GM18499 (cell line): Measurements from ENCODE around the gene JPT1.
A peak's percentile ranks its signal among the peaks of the same experiment; 100 is the strongest.
"Not testable (repeated sequence)": the region's sequence is repeated elsewhere in the genome, so short reads cannot be mapped to it uniquely, and the experiment has no call there.

Experiments
- ATAC-seq: cut with Tn5 transposase; IDR thresholded peaks from one replicate; pipeline ENCODE4 v1.9.1; 2021; ENCODE audit warnings: moderate number of reproducible peaks; ENCODE audit not compliant: insufficient read depth, unreplicated experiment

Gene JPT1

DNA sequence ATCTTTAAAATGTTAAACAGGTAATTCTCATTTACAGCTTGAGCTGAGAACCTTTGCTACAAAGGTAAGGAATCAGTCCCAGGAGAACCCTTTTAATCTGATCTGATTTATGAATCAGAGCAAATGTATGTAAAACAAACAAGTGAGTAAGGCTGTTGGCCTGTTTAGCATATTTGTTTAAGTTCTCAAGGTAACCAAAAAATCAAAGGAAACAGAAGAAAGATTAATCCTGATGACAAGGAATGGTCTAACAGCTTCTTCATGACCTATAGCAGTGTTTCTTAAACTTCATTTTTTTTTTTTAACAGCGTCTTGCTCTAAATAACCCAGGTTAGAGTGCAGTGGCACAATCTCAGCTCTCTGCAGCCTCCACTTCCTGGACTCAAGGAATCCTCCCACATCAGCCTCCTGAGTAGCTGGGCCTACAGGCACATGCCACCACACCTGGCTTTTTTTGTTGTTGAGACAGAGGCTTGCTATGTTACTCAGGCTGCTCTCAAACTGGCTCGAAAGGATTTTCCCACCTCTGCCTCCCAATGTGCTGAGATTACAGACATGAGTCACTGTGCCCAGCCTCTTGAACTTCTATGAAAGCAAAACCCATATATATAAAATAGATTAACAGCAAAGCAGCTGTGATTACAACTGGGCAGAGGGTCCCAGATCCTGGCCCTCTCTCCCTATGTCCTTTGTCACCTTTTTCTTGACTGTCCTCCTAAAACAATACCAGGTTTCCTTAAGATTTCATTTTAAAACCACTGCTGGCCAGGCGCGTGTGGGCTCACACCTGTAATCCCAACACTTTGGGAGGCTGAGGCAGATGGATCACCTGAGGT is 5.1 kb upstream of the JPT1 start:
- no peak for ATAC-seq

GRCh38 chr17:75158480-75158879 is 4.2 kb upstream of the JPT1 start:
- ATAC-seq, result not testable (repeated sequence)

GRCh38 chr17:75155191-75155601 is 884 bp upstream of the JPT1 start:
- ATAC-seq, result no peak

DNA sequence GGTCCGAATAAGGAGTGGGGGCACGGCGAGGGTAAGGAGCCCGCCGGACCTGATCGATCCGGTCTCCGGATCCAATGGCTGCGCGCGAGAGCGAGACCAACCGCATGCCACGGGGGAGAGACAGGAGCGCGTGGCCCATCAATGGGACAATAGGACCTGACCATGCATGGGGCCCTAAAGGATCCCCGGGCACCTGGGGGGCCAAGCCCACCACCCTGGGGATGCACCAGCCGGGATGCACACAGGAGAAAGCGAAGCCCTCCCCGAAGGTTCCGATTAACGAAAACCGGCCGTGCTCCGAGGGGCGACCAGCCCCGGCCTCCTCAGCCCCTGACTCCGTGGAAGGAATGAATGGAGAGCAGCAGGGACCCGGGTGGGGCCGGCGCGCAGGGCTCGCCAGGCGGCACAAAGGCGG is 525 bp downstream of the JPT1 start:
- peak; percentile 17 for ATAC-seq

DNA sequence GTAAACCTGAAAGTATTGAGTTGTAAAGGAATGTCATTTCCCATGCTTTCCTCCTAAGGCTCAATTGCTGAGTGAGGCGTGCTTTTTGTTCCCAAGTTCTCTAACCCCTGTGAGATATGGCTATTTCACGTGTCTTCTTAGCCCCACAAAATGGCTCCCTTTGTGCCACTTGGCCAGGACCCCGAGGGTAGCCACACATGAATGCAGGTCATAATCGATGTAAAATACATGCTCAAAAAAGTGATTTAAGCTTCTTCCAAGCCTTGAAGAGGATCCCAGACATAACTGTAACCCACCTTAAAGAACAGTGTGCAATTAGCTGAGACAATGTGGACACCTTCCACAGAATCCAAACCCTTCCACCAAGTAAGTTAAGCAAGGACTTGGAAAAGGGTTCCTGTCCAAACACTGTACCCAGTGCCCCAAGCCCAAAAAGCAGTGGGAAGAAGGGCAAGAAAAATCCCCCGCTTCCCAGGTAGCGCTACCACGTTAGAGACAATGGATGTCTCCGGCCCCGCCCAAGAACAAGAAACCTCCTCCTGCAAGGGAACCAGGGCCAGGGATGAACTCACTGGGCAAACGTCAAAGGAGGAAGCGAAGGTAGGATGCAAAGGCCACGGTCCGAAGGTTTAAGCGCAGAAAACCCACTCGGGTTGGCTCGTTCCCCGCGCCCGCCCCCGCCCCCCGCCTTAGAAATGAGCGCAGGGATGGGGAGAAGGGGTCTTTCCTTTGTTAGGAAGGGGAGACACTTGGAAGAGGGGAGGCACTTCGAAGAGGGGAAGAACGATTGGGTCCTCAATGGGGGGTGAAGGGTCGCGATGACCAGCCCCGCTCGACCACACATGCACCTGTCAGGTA is 1.2 kb downstream of the JPT1 start:
- no peak for ATAC-seq

- no peak for ATAC-seq
Observed at GRCh38 chr17:75152523-75152921, 1.8 kb downstream of the JPT1 start.

GRCh38 chr17:75151930-75152329 is 2.4 kb downstream of the JPT1 start:
- no peak for ATAC-seq

- ATAC-seq, result no peak
Observed at GRCh38 chr17:75147878-75148546, 6.3 kb downstream of the JPT1 start.

DNA sequence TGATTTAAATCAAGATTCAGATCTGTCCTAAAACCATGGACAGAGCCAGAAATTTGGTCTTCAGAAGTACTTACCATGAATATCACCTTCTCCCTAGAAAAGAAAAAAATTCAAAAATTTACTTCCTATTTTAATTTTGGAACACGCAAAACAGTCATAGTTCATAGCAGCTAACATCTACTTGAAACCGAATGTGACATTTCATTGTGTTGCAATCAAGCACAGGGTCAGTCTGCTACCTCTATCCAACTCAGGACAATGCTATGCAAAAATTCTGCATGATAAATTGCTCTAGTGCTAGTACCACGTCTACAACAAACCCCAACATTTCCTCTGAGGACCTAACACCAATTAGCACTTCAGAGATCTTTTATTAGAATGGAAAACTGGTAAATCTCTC is 7.7 kb downstream of the JPT1 start:
- ATAC-seq, result no peak

- no peak for ATAC-seq
Observed at GRCh38 chr17:75144816-75145512, 9.3 kb downstream of the JPT1 start.

DNA sequence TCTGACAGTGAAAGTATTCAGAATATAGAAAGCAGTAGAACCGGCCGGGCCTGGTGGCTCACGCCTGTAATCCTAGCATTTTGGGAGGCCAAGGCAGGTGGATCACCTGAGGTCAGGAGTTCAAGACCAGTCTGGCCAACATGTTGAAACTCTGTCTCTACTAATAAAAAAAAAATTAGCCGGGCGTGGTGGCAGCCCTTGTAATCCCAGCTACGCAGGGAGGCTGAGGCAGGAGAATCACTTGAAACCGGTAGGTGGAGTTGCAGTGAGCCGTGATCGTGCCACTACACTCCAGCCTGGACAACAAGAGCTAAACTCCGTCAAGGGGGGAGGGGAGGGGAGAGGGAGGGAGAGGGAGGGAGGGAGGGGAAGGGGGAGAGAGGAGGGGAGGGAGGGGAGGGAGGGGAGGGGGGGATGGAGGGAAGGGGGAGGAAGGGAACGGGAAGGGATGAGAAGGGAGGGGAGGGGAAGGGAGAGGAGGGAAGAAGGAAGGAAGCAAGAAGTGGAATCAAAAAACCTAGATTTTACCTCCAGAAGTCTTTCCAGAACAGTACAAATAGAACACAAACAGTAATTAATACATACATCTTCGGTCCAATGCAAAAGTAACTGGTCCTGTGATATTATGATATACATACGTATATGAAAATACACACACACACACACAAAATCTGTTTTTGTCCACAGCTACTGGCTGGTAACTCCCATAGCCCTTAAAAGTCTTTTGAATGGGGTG is 11.9 kb downstream of the JPT1 start:
- ATAC-seq, result no peak

GRCh38 chr17:75138519-75138918 is 15.8 kb downstream of the JPT1 start:
- ATAC-seq, result no peak

GRCh38 chr17:75137762-75138161 is 16.6 kb downstream of the JPT1 start:
- not testable (repeated sequence) for ATAC-seq

- ATAC-seq, result no peak
Observed at GRCh38 chr17:75135946-75136345, 18.4 kb downstream of the JPT1 start.

DNA sequence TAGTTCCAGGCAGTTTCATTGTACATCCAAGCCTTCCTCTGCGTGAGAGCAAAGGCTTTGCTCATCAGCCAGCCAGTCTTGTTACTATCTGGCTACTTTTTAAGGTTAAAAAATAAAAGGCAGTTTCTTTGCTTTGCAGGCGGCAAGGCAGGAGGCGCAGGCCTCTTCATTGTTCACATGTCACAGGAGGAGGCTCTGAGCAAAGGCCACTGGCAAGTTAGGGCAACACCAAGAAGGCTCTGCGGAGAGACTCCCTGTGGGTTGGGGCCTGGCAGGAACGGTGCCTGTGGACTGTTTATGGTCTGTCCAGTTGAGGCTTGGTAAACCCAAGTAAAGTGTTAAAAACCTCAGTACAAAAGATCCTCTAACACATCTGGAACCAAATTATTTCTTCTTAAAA is 18.9 kb downstream of the JPT1 start:
- ATAC-seq, result no peak

DNA sequence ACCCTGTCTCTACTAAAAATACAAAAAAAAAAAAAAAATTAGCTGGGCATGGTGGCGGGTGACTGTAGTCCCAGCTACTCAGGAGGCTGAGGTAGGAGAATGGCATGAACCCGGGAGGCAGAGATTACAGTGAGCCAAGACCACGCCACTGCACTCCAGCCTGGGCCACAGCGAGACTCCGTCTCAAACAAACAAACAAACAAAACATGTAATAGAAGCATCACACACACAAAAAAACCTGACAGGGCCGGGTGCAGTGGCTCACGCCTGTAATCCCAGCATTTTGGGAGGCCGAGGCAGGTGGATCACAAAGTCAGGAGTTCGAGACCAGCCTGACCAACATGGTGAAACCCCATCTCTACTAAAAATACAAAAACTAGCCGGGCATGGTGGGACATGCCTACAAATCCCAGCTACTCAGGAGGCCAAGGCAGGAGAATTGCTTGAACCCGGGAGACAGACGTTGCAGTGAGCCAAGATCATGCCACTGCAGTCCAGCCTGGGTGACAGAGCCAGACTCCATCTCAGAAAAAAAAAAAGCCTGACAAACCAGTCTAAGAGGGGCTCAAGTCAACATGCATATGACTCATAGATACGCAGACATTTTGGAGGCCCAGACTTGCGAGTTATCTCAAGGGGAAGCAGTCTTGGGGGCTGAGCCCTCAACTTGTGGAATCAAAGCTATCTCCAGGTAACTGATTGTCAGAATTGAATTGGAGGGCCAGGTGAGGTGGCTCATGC is 20.5 kb downstream of the JPT1 start:
- ATAC-seq, result not testable (repeated sequence)

GRCh38 chr17:75133001-75133400 is 21.3 kb downstream of the JPT1 start:
- no peak for ATAC-seq

DNA sequence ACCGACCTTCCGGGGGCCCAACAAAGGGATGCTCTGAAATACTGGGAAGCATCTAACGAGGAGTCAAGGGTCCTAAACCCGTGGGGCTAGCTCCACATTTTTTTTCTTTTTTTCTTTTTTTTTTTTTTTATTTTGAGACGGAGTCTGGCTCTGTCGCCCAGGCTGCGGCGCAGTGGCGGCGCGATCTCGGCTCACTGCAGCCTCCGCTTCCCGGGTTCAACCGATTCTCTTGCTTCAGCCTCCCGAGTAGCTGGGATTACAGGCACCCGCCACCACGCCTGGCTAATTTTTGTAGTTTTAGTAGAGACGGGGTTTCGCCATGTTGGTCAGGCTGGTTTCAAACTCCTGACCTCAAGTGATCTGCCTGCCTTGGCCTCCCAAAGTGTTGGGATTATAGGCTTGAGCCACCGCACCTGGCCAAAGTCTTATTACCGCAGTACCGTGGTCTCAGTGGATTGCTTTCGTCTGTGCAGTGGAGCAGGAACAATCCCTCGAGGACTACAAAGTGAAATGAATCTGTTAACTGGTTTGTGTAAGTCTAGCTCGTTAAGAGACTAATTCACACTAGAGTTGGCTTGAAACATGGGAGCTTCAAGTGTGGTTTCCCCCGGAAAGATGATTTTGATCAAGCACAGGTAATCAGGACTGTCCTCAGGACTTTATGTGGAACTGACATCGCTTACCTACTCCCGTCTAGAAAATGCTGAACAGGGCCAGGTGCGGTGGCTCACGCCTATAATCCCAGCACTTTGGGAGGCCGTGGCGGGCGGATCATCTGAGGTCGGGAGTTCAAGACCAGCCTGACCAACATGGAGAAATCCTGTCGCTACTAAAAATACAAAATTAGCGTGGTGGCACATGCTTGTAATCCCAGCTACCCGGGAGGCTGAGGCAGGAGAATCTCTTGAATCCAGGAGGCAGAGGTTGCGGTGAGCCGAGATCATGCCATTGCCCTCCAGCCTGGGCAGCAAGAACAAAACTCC is 22.0 kb downstream of the JPT1 start:
- not testable (repeated sequence) for ATAC-seq
